ENCODE data around the gene ST6GAL2.

Gene ST6GAL2

GRCh38 chr2:106869512-106870275 lies 16.3 kb downstream of the ST6GAL2 start:
- no peaks in the 10 kb centered on the region for H3K27me3 ChIP-seq (replicated peaks)
- in situ Hi-C loops (cut with HindIII; ENCODE audit: low pct_ligation_motif_present, low sequenced_read_pairs), result no loop called here
- no peak overlapping the region for H3K4me3 ChIP-seq (ENCODE audit: low read depth, low read length)
- DNase-seq, result no peak
- TF ChIP-seq CTCF (IDR thresholded peaks at IDR 0.05; ENCODE audit: low read depth, low read length, missing control alignments), result no peak
- no peaks in the 10 kb centered on the region for H3K36me3 ChIP-seq (replicated peaks)
- no peak overlapping the region for H3K27ac ChIP-seq

- DNase-seq, result no peak
- no peaks in the 10 kb centered on the region for H3K27me3 ChIP-seq (replicated peaks)
- H3K27ac ChIP-seq, result no peak overlapping the region
- peak; percentile 67 for TF ChIP-seq CTCF (IDR thresholded peaks at IDR 0.05; ENCODE audit: low read depth, low read length, missing control alignments)
- H3K4me3 ChIP-seq (ENCODE audit: low read depth, low read length), result no peak overlapping the region
- in situ Hi-C loops (cut with HindIII; ENCODE audit: low pct_ligation_motif_present, low sequenced_read_pairs), result no loop called here
- H3K36me3 ChIP-seq (replicated peaks), result no peaks in the 10 kb centered on the region
These were observed 17.7 kb downstream of the ST6GAL2 start for GRCh38 chr2:106868275-106868674.

GRCh38 chr2:106867196-106867953 lies 18.6 kb downstream of the ST6GAL2 start:
- no peak overlapping the region for H3K27ac ChIP-seq
- H3K27me3 ChIP-seq (replicated peaks), result no peaks in the 10 kb centered on the region
- TF ChIP-seq CTCF (IDR thresholded peaks at IDR 0.05; ENCODE audit: low read depth, low read length, missing control alignments), result no peak
- DNase-seq, result no peak
- no peak overlapping the region for H3K4me3 ChIP-seq (ENCODE audit: low read depth, low read length)
- H3K36me3 ChIP-seq (replicated peaks), result no peaks in the 10 kb centered on the region
- in situ Hi-C loops (cut with HindIII; ENCODE audit: low pct_ligation_motif_present, low sequenced_read_pairs), result no loop called here

GRCh38 chr2:106866641-106867040 lies 19.3 kb downstream of the ST6GAL2 start:
- in situ Hi-C loops (cut with HindIII; ENCODE audit: low pct_ligation_motif_present, low sequenced_read_pairs), result no loop called here
- no peaks in the 10 kb centered on the region for H3K36me3 ChIP-seq (replicated peaks)
- H3K4me3 ChIP-seq (ENCODE audit: low read depth, low read length), result no peak overlapping the region
- DNase-seq, result no peak
- no peak for TF ChIP-seq CTCF (IDR thresholded peaks at IDR 0.05; ENCODE audit: low read depth, low read length, missing control alignments)
- H3K27me3 ChIP-seq (replicated peaks), result no peaks in the 10 kb centered on the region
- no peak overlapping the region for H3K27ac ChIP-seq

GRCh38 chr2:106864051-106864450 lies 21.9 kb downstream of the ST6GAL2 start:
- TF ChIP-seq CTCF (IDR thresholded peaks at IDR 0.05; ENCODE audit: low read depth, low read length, missing control alignments), result no peak

More at GRCh38 chr2:106864051-106864450, 21.9 kb downstream of the ST6GAL2 start:
- H3K27me3 ChIP-seq (replicated peaks), result no peaks in the 10 kb centered on the region
- H3K27ac ChIP-seq, result no peak overlapping the region
- DNase-seq, result no peak
- in situ Hi-C loops (cut with HindIII; ENCODE audit: low pct_ligation_motif_present, low sequenced_read_pairs), result no loop called here
- no peaks in the 10 kb centered on the region for H3K36me3 ChIP-seq (replicated peaks)
- H3K4me3 ChIP-seq (ENCODE audit: low read depth, low read length), result no peak overlapping the region

All from brain microvascular endothelial cell (primary cell).